Left lung (tissue), 10 donors: ENCODE results near the gene COMMD7. TPM values are rescaled to one million over a fixed set of nuclear protein-coding genes. Genes with fewer than 3 reads are reported as not detected.
"Not testable (repeated sequence)": the region's sequence is repeated elsewhere in the genome, so short reads cannot be mapped to it uniquely, and the experiment has no call there.

Experiments
- ATAC-seq: fragments of 200-7000 bp; cut with Tn5 transposase; one replicate; pipeline ENCODE4 v1.9.1; 2020; ENCODE audit warnings: moderate library complexity
- DNase-seq, 4 donors: peaks; one replicate each; pipeline ENCODE4 v3.0.0-alpha.2; 2013 to 2020
- H3K27ac ChIP-seq, 2 donors: fragments of 200-600 bp; sonication (generic) in 1 of 2; one replicate each; pipeline versions ENCODE4 v1.5.0 to v1.8.0; 2020 to 2021
- H3K27me3 ChIP-seq, 2 donors: fragments of 200-600 bp; sonication (generic) in 1 of 2; one replicate each; pipeline versions ENCODE4 v1.5.0 to v1.8.0; 2020 to 2021
- H3K36me3 ChIP-seq, 2 donors: fragments of 200-600 bp; sonication (generic) in 1 of 2; one replicate each; pipeline versions ENCODE4 v1.5.0 to v1.8.0; 2020 to 2021
- H3K4me1 ChIP-seq, 2 donors: fragments of 200-600 bp; one replicate each; pipeline ENCODE4 v1.8.0; 2021
- H3K4me3 ChIP-seq, 2 donors: fragments of 200-600 bp; sonication (generic) in 1 of 2; one replicate each; pipeline versions ENCODE4 v1.5.0 to v1.8.0; 2020 to 2021; ENCODE audit warnings: mild to moderate bottlenecking in 1 of 2
- H3K9me3 ChIP-seq, 2 donors: fragments of 200-600 bp; sonication (generic) in 1 of 2; one replicate each; pipeline versions ENCODE4 v1.5.0 to v1.8.0; 2020 to 2021
- intact Hi-C, 2 donors: fragments of 100-400 bp; cut with DNase I; formaldehyde crosslinking; loops; one replicate each; pipeline versions ENCODE4 v1.11.2 to v1.14.2; 2022
- polyA plus RNA-seq, 6 donors: library from polyadenylated mRNA; unstranded; fragments of 120-200 nt; gene quantifications; one replicate each; pipeline ENCODE4 v1.2.1, GENCODE V29; 2013; ENCODE audit not compliant: insufficient read length in 6 of 6
- total RNA-seq, 2 donors: library from RNA; stranded (reverse); fragmentation: NEBNext Ultra II Directional; extraction: Animal tissue kit (Norgen Biotek cat#: 25700); gene quantifications; one replicate each; pipeline ENCODE4 v1.2.1, GENCODE V29; 2021
- TF ChIP-seq, protein P1 (sequence below), 2 donors: fragments of 200-600 bp; sonication (generic) in 1 of 2; IDR thresholded peaks; one replicate each; pipeline versions ENCODE4 v1.5.0 to v1.8.0; 2021; ENCODE audit warnings: antibody characterized with exemption in 2 of 2
- donor health status: DM: no; HTN: yes; CAD: no.
- donor health status: DM: no; HTN: no; CAD: no.

The COMMD7 gene
- total and polyA plus RNA-seq, 8 donors: 38.5 to 58.0 (median 53.3) TPM

DNA sequence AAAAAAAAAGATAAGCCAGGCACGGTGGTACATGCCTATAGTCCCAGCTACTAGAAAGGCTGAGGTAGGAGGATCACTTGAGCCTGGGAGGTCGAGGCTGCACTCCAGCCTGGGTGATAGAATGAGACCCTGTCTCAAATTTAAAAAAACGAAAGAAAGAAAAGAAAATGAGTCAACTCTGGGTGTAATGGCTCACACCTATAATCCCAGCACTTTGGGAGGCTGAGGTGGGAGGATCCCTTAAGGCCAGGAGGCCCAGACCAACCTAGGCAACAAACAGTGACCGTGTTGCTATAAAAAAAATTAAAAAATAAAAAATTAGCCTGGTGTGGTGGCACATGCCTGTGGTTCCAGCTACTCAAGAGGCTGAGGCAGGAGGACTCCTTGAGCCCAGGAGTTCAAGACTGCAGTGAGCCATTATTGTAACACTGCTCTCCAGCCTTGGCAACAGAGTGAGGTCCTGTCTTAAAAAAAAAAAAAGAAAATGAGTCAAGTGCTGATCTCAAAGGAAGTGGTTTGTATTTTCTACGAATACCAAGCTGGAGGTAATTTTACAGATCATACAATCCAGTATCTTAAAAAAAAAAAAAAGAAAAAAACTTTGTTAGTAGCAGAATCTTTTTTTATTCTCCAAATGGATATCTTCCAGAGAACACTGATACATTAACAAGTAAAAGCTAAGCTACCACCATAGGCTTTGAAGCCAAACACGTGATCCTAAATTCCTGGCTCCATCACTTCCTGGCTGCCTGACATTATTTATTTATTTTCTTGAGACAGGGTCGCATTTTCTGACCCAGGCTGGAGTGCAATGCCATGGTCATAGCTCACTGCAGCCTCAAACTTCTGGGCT lies 5.7 kb downstream of the COMMD7 start:
- intact Hi-C loops: no loop called here
- peak in 1 of 4 donors; percentile 19 for DNase-seq
- peak; percentile 56 for ATAC-seq
- peaks cover 0 to 11% of the 10 kb centered on the region in 2 donors for H3K36me3 ChIP-seq
- H3K4me3 ChIP-seq: no peak overlapping the region
- TF ChIP-seq, protein P1, sequence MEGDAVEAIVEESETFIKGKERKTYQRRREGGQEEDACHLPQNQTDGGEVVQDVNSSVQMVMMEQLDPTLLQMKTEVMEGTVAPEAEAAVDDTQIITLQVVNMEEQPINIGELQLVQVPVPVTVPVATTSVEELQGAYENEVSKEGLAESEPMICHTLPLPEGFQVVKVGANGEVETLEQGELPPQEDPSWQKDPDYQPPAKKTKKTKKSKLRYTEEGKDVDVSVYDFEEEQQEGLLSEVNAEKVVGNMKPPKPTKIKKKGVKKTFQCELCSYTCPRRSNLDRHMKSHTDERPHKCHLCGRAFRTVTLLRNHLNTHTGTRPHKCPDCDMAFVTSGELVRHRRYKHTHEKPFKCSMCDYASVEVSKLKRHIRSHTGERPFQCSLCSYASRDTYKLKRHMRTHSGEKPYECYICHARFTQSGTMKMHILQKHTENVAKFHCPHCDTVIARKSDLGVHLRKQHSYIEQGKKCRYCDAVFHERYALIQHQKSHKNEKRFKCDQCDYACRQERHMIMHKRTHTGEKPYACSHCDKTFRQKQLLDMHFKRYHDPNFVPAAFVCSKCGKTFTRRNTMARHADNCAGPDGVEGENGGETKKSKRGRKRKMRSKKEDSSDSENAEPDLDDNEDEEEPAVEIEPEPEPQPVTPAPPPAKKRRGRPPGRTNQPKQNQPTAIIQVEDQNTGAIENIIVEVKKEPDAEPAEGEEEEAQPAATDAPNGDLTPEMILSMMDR (IDR thresholded peaks at IDR 0.05): no peak
- H3K9me3 ChIP-seq: no peaks in the 10 kb centered on the region
- H3K27me3 ChIP-seq: no peaks in the 10 kb centered on the region
- peak overlapping the region in 1 of 2 donors; percentile 67 for H3K27ac ChIP-seq
- peaks cover 0 to 22% of the 10 kb centered on the region in 2 donors for H3K4me1 ChIP-seq

DNA sequence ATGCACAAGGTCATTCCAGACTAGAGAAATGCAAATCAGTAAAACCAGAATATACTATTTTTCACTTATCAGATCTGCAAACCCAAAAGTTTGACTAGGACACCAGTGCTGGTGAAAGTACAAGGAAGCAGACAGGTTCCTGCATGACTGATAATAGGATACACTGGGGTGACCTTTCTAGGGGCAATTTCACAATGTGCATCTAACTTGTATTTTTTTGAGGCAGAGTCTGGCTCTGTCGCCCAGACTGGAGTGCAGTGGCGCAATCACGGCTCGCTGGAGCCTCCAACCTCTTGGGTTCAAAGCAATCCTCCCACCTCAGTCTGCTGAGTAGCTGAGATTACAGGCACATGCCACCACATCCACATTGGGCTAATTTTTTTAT lies 11.4 kb downstream of the COMMD7 start:
- Histone ChIP-seq H3K9me3 (no peaks in the 10 kb centered on the region), H3K4me1 (peaks cover 2 to 16% of the 10 kb centered on the region in 2 donors), H3K36me3 (peaks cover 0 to 32% of the 10 kb centered on the region in 2 donors), H3K27me3 (no peaks in the 10 kb centered on the region), H3K27ac (peak overlapping the region in 1 of 2 donors; percentile 13), H3K4me3 (no peak overlapping the region)
- intact Hi-C loops: no loop called here
- peak in 1 of 4 donors; percentile 77 for DNase-seq
- TF ChIP-seq, protein P1 (IDR thresholded peaks at IDR 0.05): no peak
- peak; percentile 85 for ATAC-seq

DNA sequence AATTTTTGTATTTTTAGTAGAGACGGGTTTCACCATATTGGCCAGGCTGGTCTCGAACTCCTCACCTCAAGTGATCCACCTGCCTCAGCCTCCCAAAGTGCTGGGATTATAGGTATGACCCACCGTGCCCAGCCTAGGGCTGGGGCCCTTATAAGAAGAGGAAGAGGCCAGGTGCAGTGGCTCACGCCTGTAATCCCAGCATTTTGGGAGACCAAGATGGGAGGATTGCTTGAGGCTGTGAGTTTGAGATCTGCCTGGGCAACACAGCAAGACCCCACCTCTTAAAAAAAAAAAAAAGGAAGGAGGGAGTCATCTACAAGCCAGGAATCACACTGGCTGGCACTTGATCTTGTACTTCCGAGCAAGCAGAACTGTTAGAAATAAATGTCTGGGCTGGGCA lies 13.9 kb downstream of the COMMD7 start:
- H3K9me3 ChIP-seq, intact Hi-C loops: not testable (repeated sequence)

DNA sequence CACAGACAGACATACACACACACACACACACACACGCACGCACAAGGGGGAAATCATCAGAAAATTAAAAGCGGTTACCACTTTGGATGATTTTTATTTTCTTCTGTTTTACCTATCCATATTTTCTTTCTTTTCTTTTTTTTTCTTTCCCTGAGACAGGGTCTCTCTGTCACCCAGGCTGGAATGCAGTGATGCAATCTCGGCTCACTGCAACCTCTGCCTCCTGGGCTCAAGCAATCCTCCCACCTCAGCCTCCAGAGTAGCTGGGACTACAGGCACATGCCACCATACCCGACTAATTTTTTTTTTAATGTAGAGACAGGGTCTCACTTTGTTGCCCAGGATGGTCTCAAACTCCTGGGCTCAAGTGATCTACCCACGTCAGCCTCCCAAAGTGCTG lies 14.8 kb downstream of the COMMD7 start:
- DNase-seq, H3K27ac ChIP-seq, intact Hi-C loops, H3K9me3 ChIP-seq, H3K27me3 ChIP-seq, ATAC-seq, H3K4me3 ChIP-seq: not testable (repeated sequence)
- Histone ChIP-seq H3K36me3 (peaks cover 0 to 45% of the 10 kb centered on the region in 2 donors), H3K4me1 (peaks cover 2 to 16% of the 10 kb centered on the region in 2 donors)

More for the DNA sequence above, 13.9 kb downstream of the COMMD7 start:
- Histone ChIP-seq H3K36me3 (peaks cover 0 to 45% of the 10 kb centered on the region in 2 donors), H3K4me1 (peaks cover 2 to 16% of the 10 kb centered on the region in 2 donors)
- ATAC-seq, H3K27ac ChIP-seq, H3K27me3 ChIP-seq, DNase-seq, H3K4me3 ChIP-seq: not testable (repeated sequence)

DNA sequence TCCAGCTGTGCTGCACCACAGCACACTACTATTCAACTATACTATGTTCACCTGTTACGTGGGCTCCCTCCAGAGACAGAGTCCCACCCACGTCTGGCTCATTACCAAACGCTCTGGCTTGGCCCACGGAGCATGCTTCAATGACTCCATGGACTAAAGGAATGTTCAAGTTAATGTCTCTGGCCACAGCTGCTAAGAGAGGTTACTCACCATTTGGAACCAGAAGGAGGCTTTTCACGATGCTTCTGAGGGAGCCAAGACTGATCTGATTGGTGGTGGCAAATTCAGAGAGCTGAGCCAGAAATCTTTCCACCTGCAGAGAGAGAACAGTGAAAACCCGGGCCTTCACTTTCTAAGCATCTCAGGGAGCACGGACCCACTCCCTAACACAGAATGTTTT lies 15.6 kb downstream of the COMMD7 start:
- DNase-seq (no peak), ATAC-seq (peak; percentile 17)
- TF ChIP-seq, protein P1 (IDR thresholded peaks at IDR 0.05): no peak
- Histone ChIP-seq H3K36me3 (peaks cover 0 to 45% of the 10 kb centered on the region in 2 donors), H3K27ac (no peak overlapping the region), H3K9me3 (no peaks in the 10 kb centered on the region), H3K4me3 (no peak overlapping the region), H3K4me1 (peaks cover 2 to 16% of the 10 kb centered on the region in 2 donors), H3K27me3 (no peaks in the 10 kb centered on the region)
- intact Hi-C loops: no loop called here

DNA sequence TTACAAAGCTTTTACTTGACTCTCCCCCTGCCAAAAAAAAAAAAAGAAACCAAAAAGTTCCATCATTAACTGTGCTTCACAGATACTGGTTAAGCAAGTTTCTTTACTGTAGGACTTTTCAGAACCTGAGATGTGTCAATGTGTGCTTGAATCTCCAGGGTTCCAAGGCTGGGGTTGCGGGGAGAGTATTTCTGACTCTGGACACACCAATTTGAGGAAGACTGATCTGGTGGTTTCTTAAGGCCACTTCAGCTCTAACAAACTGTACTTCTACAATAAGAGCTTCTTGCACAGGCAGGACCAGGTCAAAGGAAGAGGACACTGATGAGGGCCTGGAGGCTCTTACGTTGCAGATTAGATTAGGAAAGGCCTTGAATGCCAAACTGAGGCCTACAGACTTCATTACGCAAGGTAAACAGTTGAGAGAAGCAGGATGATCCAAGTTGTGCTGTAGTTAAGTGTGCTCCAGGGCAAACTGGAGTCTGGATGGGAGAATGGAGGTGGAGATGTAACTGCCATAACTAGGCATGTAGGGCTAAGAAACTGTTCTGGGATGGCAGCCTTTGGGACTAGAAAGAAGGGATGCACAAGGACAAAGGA lies 24.4 kb downstream of the COMMD7 start:
- Histone ChIP-seq H3K27me3 (no peaks in the 10 kb centered on the region), H3K27ac (no peak overlapping the region), H3K9me3 (no peaks in the 10 kb centered on the region), H3K4me3 (no peak overlapping the region), H3K4me1 (no peaks in the 10 kb centered on the region), H3K36me3 (peaks cover 0 to 63% of the 10 kb centered on the region in 2 donors)
- ATAC-seq: no peak
- TF ChIP-seq, protein P1 (IDR thresholded peaks at IDR 0.05): no peak
- intact Hi-C loops: no loop called here
- DNase-seq: no peak
